HG03575 (cell line): Measurements from ENCODE around the gene SOCS7.
A peak's percentile ranks its signal among the peaks of the same experiment; 100 is the strongest.

Source experiments
- ATAC-seq: cut with Tn5 transposase; IDR thresholded peaks from one replicate; pipeline ENCODE4 v1.9.1; 2021; ENCODE audit not compliant: unreplicated experiment, insufficient number of reproducible peaks, low FRiP score; ENCODE audit errors: extremely low read depth

The SOCS7 gene

GRCh38 chr17:38351412-38352222 lies at the start of gene SOCS7:
Gene SOCS7, plus strand, starts transcription at chr17:38351844. Its CDS starts 209 bp downstream, at chr17:38352053.
- peak; percentile 54 for ATAC-seq

GRCh38 chr17:38315497-38315896 lies 36.1 kb upstream of the SOCS7 start:
- no peak for ATAC-seq

GRCh38 chr17:38317081-38317480 lies 34.6 kb upstream of the SOCS7 start:
- no peak for ATAC-seq

- no peak for ATAC-seq
These were observed 31.2 kb upstream of the SOCS7 start for GRCh38 chr17:38320482-38320881.

- no peak for ATAC-seq
These were observed 29.4 kb upstream of the SOCS7 start for GRCh38 chr17:38322156-38322779.

GRCh38 chr17:38322897-38323296 lies 28.7 kb upstream of the SOCS7 start:
- no peak for ATAC-seq

- ATAC-seq: no peak
These were observed 27.4 kb upstream of the SOCS7 start for GRCh38 chr17:38324141-38324697.

- no peak for ATAC-seq
These were observed 26.9 kb upstream of the SOCS7 start for GRCh38 chr17:38324772-38325171.

GRCh38 chr17:38325221-38325851 lies 26.3 kb upstream of the SOCS7 start:
- ATAC-seq: no peak

GRCh38 chr17:38326996-38327792 lies 24.4 kb upstream of the SOCS7 start:
- no peak for ATAC-seq

GRCh38 chr17:38327936-38328335 lies 23.7 kb upstream of the SOCS7 start:
- no peak for ATAC-seq

- ATAC-seq: no peak
These were observed 23.0 kb upstream of the SOCS7 start for GRCh38 chr17:38328620-38329019.

- no peak for ATAC-seq
These were observed 22.4 kb upstream of the SOCS7 start for GRCh38 chr17:38329284-38329683.

- ATAC-seq: no peak
These were observed 21.6 kb upstream of the SOCS7 start for GRCh38 chr17:38329808-38330730.

GRCh38 chr17:38330941-38331411 lies 20.7 kb upstream of the SOCS7 start:
- no peak for ATAC-seq

- no peak for ATAC-seq
These were observed 18.9 kb upstream of the SOCS7 start for GRCh38 chr17:38332735-38333134.

GRCh38 chr17:38333635-38334295 lies 17.9 kb upstream of the SOCS7 start:
- ATAC-seq: no peak
